H54 (cell line): Measurements from ENCODE around the gene DEPDC7.
"Not testable (repeated sequence)": the region's sequence is repeated elsewhere in the genome, so short reads cannot be mapped to it uniquely, and the experiment has no call there.

ENCODE experiments used
- DNase-seq: peaks from one replicate; pipeline ENCODE4 v3.0.0; 2011; ENCODE audit warnings: low spot score, mixed read lengths; ENCODE audit not compliant: insufficient read length
- FAIRE-seq: peaks from 3 replicates; lab custom pipeline; 2011; peaks lifted over from hg19 to GRCh38; lab: Jason Lieb, UNC
- POLR2A ChIP-seq: IDR thresholded peaks from 2 replicates; pipeline ENCODE4 v1.6.1; 2011; ENCODE audit warnings: low read depth, mild to moderate bottlenecking, low read length

DEPDC7 gene

DNA sequence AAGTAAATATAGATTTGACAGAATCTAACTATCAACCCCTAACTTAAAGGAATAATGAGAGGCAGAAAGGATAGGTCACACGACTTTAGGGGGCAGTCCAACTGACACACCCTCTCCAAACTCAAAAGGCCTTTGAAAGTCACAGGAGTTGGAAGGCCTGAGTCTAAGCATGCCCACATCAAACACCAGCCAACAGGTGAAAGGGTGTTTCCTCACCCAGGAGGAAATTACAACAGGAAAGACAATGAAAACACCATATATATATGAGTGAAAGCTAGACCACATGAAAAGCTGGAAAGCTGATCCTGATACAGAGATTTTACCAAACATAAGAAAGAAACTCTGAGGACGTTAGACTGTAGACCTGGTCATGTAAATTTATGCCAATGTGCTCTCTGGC lies 10.5 kb upstream of the DEPDC7 start:
- DNase-seq: no peak
- FAIRE-seq: no peak
- no peak for TF ChIP-seq POLR2A

DNA sequence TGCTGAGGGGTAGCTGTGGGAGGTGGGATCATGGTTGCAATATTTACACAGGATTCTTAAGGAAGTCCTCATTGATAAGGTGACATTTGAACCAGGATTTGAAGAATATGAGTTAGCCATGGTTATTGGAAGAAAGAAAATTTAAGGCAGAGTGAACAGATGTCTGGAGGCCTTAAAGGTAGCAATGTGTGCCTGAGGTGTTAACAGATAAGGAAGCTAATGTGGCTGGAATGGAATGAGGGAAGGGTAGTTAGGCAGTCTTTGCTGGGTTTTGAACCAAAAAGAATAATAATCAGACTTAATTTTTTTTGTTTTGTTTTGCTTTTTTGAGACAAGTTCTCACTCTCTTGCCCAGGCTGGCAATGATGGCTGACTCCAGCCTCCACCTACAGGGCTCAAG lies 9.7 kb upstream of the DEPDC7 start:
- DNase-seq (no peak), FAIRE-seq (no peak)
- no peak for TF ChIP-seq POLR2A

GRCh38 chr11:33013755-33014154 lies 1.9 kb upstream of the DEPDC7 start:
- no peak for DNase-seq
- FAIRE-seq: no peak
- TF ChIP-seq POLR2A: no peak

- FAIRE-seq (no peak), DNase-seq (no peak)
- no peak for TF ChIP-seq POLR2A
Observed at GRCh38 chr11:33016654-33017053, 976 bp downstream of the DEPDC7 start.

GRCh38 chr11:33017478-33017877 lies 1.8 kb downstream of the DEPDC7 start:
- FAIRE-seq: no peak
- no peak for DNase-seq
- TF ChIP-seq POLR2A: no peak

DNA sequence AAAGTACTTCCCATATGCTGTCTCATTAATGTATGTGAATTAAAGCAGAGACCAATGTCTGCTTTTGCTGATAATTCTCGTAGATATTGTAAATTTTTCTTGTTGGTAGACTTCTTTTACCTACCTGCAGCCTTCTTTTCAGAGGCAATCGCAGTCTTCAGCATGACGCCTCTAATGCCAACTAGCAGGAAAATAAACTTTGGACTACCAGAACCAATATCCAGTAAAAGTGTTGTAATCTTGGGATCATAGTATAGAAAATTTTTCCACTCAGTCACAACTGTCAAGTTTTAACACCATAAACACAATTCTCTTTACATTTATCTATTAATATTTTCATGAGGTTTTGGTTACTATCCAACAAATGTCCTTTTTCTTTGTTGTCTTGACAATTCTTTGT lies 2.3 kb downstream of the DEPDC7 start:
- DNase-seq (no peak), FAIRE-seq (no peak)
- TF ChIP-seq POLR2A: no peak

DNA sequence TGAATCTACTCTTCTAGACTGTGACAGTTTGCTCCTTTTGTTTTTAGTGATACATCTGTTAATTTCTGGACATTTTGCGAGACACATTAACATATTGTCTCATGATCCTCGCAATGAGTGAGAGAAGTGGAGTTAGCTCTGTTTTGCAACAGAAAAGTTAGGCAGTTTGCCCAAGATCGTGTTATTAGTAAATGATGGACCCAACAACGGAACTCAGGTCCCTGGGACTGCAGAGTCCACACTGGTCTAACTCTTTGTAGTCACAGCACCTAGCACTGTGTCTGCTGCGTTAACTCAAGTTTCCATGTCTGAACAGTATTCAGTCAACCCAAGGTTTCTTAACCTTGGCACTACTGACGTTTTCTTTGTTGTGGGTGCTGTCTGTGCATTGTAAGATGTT lies 3.2 kb downstream of the DEPDC7 start:
- FAIRE-seq (no peak), DNase-seq (no peak)

GRCh38 chr11:33021501-33021900 lies 5.8 kb downstream of the DEPDC7 start:
- FAIRE-seq (no peak), DNase-seq (no peak)
- TF ChIP-seq POLR2A: no peak

More for the DNA sequence above, 3.2 kb downstream of the DEPDC7 start:
- TF ChIP-seq POLR2A: no peak

DNA sequence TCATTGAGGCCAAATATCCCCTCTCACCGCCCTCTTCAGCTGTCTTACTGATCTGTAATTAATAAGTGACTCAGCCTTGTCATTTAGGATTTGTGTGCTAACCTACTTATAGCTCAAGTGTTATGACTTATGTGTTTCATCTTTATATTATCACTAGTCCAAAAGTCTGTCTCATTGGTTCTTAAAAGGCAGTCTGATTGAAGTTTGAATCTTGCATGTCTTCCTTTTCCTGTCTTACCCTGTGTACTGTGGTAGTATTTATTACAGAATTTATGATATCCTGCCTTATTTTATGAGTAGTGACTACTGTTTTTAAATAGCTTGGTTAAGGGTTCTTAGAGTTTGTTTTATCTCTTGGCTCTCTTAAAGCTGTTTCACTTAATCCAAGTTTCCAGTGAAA lies 6.3 kb downstream of the DEPDC7 start:
- no peak for TF ChIP-seq POLR2A
- FAIRE-seq (no peak), DNase-seq (no peak)

DNA sequence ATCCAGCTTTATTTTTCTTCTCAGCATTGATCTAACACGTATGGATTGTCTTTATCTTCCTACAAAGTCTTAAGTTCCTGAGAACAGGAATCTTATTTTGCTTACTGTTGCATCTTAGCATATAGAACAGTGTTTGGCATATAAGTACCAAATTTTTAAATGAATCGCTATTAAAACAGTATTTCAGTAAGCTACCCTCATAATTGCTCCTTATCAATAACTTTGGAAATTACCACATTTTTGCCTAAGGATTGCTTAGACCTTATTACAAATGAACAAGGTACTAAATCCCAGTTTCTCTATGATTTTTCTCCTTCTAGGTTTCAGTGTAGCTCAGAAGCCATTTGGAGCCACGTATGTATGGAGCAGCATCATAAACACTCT lies 9.7 kb downstream of the DEPDC7 start:
- no peak for TF ChIP-seq POLR2A

DNA sequence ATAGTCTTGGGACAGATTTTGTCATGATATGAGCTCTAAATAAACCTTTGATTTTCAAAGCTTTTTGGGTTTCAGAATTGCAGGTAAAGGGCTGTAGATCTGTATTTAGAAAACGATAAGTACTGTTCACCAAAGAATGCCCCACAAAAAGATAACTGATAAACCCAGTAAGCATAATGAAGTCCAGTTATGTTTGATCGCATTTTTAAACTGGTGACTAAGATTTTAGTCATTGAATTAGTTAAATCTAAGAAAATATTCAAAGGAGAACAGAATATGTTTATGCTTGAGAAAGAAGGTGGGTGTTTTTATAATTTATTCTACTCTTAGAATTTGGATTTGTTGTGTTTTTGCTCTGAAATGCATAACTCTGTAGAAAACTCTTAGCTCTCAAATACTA lies 11.6 kb downstream of the DEPDC7 start:
- TF ChIP-seq POLR2A: no peak
- DNase-seq (no peak), FAIRE-seq (no peak)

More for the DNA sequence above, 9.7 kb downstream of the DEPDC7 start:
- FAIRE-seq: no peak
- no peak for DNase-seq

- no peak for TF ChIP-seq POLR2A
- peak; percentile 50 for FAIRE-seq
- no peak for DNase-seq
Observed at GRCh38 chr11:33027846-33028536, 12.3 kb downstream of the DEPDC7 start.

DNA sequence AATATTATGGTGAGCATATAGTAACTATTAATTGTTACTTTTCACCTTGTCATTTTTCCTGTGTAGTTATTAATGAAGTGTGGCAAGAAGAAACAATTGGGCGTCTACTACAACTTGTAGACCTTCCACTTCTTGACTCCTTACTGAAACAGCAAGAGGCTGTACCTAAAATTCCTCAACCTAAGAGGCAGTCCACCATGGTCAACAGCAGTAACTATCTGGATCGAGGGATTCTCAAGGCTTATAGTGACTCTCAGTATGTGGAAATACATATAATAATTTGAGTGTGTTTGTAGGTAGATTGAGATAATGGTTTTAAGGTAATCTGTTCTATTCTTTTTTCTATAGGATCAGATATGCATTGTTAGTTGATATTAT lies 12.8 kb downstream of the DEPDC7 start:
- FAIRE-seq: no peak

DNA sequence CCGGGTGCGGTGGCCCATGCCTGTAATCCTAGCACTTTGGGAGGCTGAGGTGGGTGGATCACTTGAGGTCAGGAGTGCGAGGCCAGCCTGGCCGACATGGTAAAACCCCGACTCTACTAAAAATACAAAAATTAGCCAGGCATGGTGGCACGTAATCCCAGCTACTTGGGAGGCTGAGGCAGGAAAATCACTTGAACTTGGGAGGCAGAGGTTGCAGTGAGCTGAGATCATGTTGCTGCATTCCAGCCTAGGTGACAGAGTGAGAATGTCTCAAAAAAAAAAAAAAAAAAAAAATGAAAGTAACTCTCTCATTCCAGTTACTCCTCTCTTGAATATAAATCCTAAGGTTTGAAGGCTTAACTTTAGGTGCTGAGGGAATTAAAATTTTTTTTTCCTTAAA lies 13.5 kb downstream of the DEPDC7 start:
- DNase-seq, FAIRE-seq: not testable (repeated sequence)

More for the DNA sequence above, 12.8 kb downstream of the DEPDC7 start:
- no peak for TF ChIP-seq POLR2A
- no peak for DNase-seq

DNA sequence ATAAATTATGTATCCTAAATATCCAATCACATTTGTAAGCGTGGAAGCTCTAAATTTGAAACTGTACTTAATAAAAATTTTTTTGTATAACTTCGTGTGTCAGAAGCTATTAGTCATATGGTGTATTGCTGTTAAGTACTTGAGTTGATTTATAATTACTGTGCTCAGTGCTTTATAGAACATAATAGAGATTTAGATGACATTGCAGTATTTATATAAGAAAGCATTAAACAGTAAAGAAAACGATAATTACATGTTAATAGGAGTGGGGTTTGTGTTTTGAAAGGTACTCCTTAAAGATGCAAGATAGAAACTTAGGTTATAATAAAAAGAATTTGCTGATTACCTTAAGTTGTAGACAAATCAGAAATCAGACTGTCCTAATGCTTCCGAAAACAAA lies 17.8 kb downstream of the DEPDC7 start:
- FAIRE-seq (no peak), DNase-seq (no peak)
- TF ChIP-seq POLR2A: no peak
